IMR-90 (cell line): ENCODE data around the gene PLXNB1. TPM values are rescaled to one million over a fixed set of nuclear protein-coding genes. Genes with fewer than 3 reads are reported as not detected.

ENCODE experiments used
- ATAC-seq: fragments of 200-7000 bp; cut with Tn5 transposase; 2 replicates; pipeline ENCODE4 v1.9.1; 2020; ENCODE audit warnings: low read depth, mild to moderate bottlenecking, moderate library complexity
- BruUV-seq: library from RNA; stranded (reverse); fragments of 400-500 nt; replicated peaks from 2 replicates; lab custom pipeline; 2021; lab: Mats Ljungman, UMichigan
- CTCF ChIA-PET: fragments of 300-600 bp; formaldehyde crosslinking; extraction: SDS; loops from one replicate; lab custom pipeline; 2021; ENCODE audit warnings: antibody characterized with exemption; lab: Yijun Ruan, JAX
- POLR2A ChIA-PET: fragments of 300-600 bp; sonication (Branson Sonifier 250); formaldehyde crosslinking; loops from one replicate; lab custom pipeline; 2022; ENCODE audit warnings: antibody characterized with exemption; ENCODE audit not compliant: unreplicated experiment; lab: Charles Lee
- DNase-seq: peaks from one replicate; pipeline ENCODE4 v3.0.0; 2013
- H2AFZ ChIP-seq: replicated peaks from 2 replicates; pipeline ENCODE3; 2013; ENCODE audit warnings: low read length, mild to moderate bottlenecking; ENCODE audit not compliant: poor library complexity
- H2AK5ac ChIP-seq: 2 replicates; pipeline ENCODE4 v1.6.1; 2013; ENCODE audit warnings: low read depth, low read length, inconsistent platforms
- H2AK9ac ChIP-seq: replicated peaks from 2 replicates; pipeline ENCODE3; 2013; ENCODE audit warnings: mild to moderate bottlenecking, low read depth, low read length, moderate library complexity; ENCODE audit not compliant: poor library complexity
- H2BK120ac ChIP-seq: 2 replicates; pipeline ENCODE4 v1.6.1; 2013; ENCODE audit warnings: low read depth, low read length, inconsistent platforms
- H2BK15ac ChIP-seq: 3 replicates; pipeline ENCODE4 v1.6.1; 2013; ENCODE audit warnings: low read depth, low read length, inconsistent platforms
- H2BK20ac ChIP-seq: 2 replicates; pipeline ENCODE4 v1.6.1; 2013; ENCODE audit warnings: low read depth, mild to moderate bottlenecking, inconsistent platforms, low read length, moderate library complexity
- H2BK5ac ChIP-seq: 2 replicates; pipeline ENCODE4 v1.6.1; 2013; ENCODE audit warnings: mild to moderate bottlenecking, low read depth, low read length, inconsistent platforms; ENCODE audit not compliant: poor library complexity, severe bottlenecking
- H3K14ac ChIP-seq: replicated peaks from 2 replicates; pipeline ENCODE4 v1.6.1; 2013; ENCODE audit warnings: low read depth, low read length, inconsistent platforms
- H3K18ac ChIP-seq: 2 replicates; pipeline ENCODE4 v1.6.1; 2013; ENCODE audit warnings: low read depth, low read length, control low read depth
- H3K23ac ChIP-seq: 2 replicates; pipeline ENCODE4 v1.6.1; 2013; ENCODE audit warnings: low read depth, low read length, inconsistent platforms
- H3K27ac ChIP-seq: 2 replicates; pipeline ENCODE4 v1.5.1; 2013; ENCODE audit warnings: mild to moderate bottlenecking, control low read depth, low read length; ENCODE audit not compliant: insufficient read depth
- H3K27me3 ChIP-seq: 2 replicates; pipeline ENCODE4 v1.6.1; 2013; ENCODE audit warnings: low read length; ENCODE audit not compliant: control insufficient read depth, insufficient read depth
- H3K36me3 ChIP-seq: 2 replicates; pipeline ENCODE4 v1.6.1; 2013; ENCODE audit warnings: low read length, mixed read lengths; ENCODE audit not compliant: control insufficient read depth, insufficient read depth
- H3K4ac ChIP-seq: 2 replicates; pipeline ENCODE4 v1.6.1; 2013; ENCODE audit warnings: low read depth, low read length, inconsistent platforms
- H3K4me1 ChIP-seq: 2 replicates; pipeline ENCODE4 v1.6.1; 2013; ENCODE audit warnings: low read length, mixed read lengths; ENCODE audit not compliant: control insufficient read depth, insufficient read depth
- H3K4me2 ChIP-seq: 2 replicates; pipeline ENCODE4 v1.6.1; 2013; ENCODE audit warnings: low read depth, mild to moderate bottlenecking, control low read depth, low read length, moderate library complexity
- H3K4me3 ChIP-seq: 2 replicates; pipeline ENCODE4 v1.5.1; 2013; ENCODE audit warnings: low read depth, mild to moderate bottlenecking, control low read depth, low read length, moderate library complexity; ENCODE audit not compliant: insufficient read depth
- H3K56ac ChIP-seq: 2 replicates; pipeline ENCODE4 v1.6.1; 2013; ENCODE audit warnings: low read length, inconsistent platforms; ENCODE audit not compliant: insufficient read depth; ENCODE audit errors: extremely low read depth
- H3K79me1 ChIP-seq, 2 experiments: 2 replicates each; pipeline ENCODE4 v1.6.1; 2013; ENCODE audit warnings: low read length in 2 of 2, inconsistent platforms in 1 of 2, low read depth in 1 of 2
- H3K9ac ChIP-seq: 2 replicates; pipeline ENCODE4 v1.6.1; 2013; ENCODE audit warnings: low read depth, low read length, control low read depth
- H3K9me1 ChIP-seq: 2 replicates; pipeline ENCODE4 v1.6.1; 2013; ENCODE audit warnings: low read length, inconsistent platforms; ENCODE audit not compliant: insufficient read depth
- H3K9me3 ChIP-seq: 2 replicates; pipeline ENCODE4 v1.6.1; 2013; ENCODE audit warnings: low read length; ENCODE audit not compliant: control insufficient read depth, insufficient read depth
- H4K20me1 ChIP-seq: 2 replicates; pipeline ENCODE4 v1.6.1; 2013; ENCODE audit warnings: low read length, inconsistent platforms; ENCODE audit not compliant: insufficient read depth
- H4K5ac ChIP-seq: 2 replicates; pipeline ENCODE4 v1.6.1; 2013; ENCODE audit warnings: mild to moderate bottlenecking, low read depth, low read length, control low read depth
- H4K8ac ChIP-seq, 2 experiments: 2 replicates each; pipeline ENCODE4 v1.6.1; 2013; ENCODE audit warnings: low read depth in 2 of 2, low read length in 2 of 2, control low read depth in 1 of 2, inconsistent platforms in 1 of 2
- H4K91ac ChIP-seq: 2 replicates; pipeline ENCODE4 v1.6.1; 2013; ENCODE audit warnings: low read depth, low read length, inconsistent platforms; ENCODE audit not compliant: insufficient read depth
- BHLHE40 ChIP-seq: fragments of 150-350 bp; IDR thresholded peaks from 2 replicates; pipeline ENCODE4 v1.6.1; 2016; ENCODE audit warnings: mild to moderate bottlenecking, low read depth, low read length
- CEBPB ChIP-seq: IDR thresholded peaks from 2 replicates; pipeline ENCODE4 v1.6.1; 2012; ENCODE audit warnings: low read depth, low read length, improper control_type of control experiment
- MXI1 ChIP-seq: IDR thresholded peaks from 2 replicates; pipeline ENCODE4 v1.6.1; 2012; ENCODE audit warnings: low read depth, mild to moderate bottlenecking, low read length, moderate library complexity, borderline replicate concordance
- NFE2L2 ChIP-seq: fragments of 150-350 bp; IDR thresholded peaks from 2 replicates; pipeline ENCODE4 v1.6.1; 2016; ENCODE audit warnings: low read depth, mild to moderate bottlenecking, low read length
- RAD21 ChIP-seq: IDR thresholded peaks from 2 replicates; pipeline ENCODE4 v1.6.1; 2012; ENCODE audit warnings: low read length, improper control_type of control experiment
- RCOR1 ChIP-seq: IDR thresholded peaks from 2 replicates; pipeline ENCODE4 v1.6.1; 2012; ENCODE audit warnings: mild to moderate bottlenecking, low read length, improper control_type of control experiment; ENCODE audit not compliant: insufficient replicate concordance
- WGBS, 2 experiments: methylation state at CpG; one replicate each; pipeline versions ENCODE4 v1.1.5 to v1.1.7; 2013; ENCODE audit warnings: missing lambda C conversion rate in 2 of 2; ENCODE audit not compliant: insufficient read length in 1 of 2; ENCODE audit errors: extremely low coverage in 2 of 2; 5-methylcytosine and 5-hydroxymethylcytosine counted together
- dilution Hi-C: fragments of 300-500 bp; cut with HindIII; formaldehyde crosslinking; loops from one replicate; pipeline ENCODE4 v1.14.3; 2018; ENCODE audit warnings: low sequenced_read_pairs; ENCODE audit not compliant: unreplicated experiment
- in situ Hi-C: fragments of 300-500 bp; cut with MboI; formaldehyde crosslinking; loops from 3 replicates; pipeline ENCODE4 v1.14.3; 2019; ENCODE audit warnings: low sequenced_read_pairs, inconsistent platforms, mixed read lengths
- intact Hi-C: fragments of 100-400 bp; cut with micrococcal nuclease; formaldehyde crosslinking; loops from 2 replicates; pipeline ENCODE4 v1.10.0; 2022
- polyA plus RNA-seq, 3 experiments: library from polyadenylated mRNA; depleted of rRNA; stranded (reverse); fragments of >200 nt; gene quantifications; 2 replicates each; pipeline ENCODE4 v1.2.3, GENCODE V29; 2012; ENCODE audit warnings: low replicate concordance in 1 of 3
- total RNA-seq: library from RNA; depleted of rRNA; stranded (reverse); fragments of >200 nt; gene quantifications from 2 replicates; pipeline ENCODE4 v1.2.3, GENCODE V29; 2012

PLXNB1 gene
- total and polyA plus RNA-seq, 2 of the 4 experiments (the other 2 are of a cell fraction) = 5.2 to 25.3 TPM

DNA sequence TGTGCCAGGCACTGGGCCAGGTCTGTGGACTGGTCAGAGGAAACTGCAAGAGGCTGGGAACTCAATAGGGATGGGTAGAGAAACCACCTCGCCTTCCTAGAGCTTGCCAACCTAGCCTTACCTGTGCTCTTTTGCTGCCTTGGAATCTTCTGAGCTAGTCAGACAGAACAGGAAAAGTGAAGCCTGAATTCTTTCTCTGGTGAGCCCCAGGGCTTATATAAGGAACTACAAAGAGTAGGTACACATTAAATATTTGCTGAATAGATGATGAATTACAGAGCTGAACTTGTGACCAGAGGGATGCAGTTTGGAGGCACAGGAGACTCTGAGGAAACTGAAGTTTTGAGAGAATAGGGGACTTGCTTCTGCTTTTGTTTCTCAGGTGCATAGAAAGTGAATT is 73.5 kb downstream of the PLXNB1 start:
- no peak overlapping the region for H3K18ac ChIP-seq
- no peak overlapping the region for H3K9ac ChIP-seq
- no peaks in the 10 kb centered on the region for H3K79me1 ChIP-seq
- H2AFZ ChIP-seq = no peak overlapping the region
- dilution Hi-C loops (no loop called here), intact Hi-C loops (no loop called here), in situ Hi-C loops (no loop called here)
- no peak for TF ChIP-seq RCOR1
- TF ChIP-seq RAD21 = no peak
- TF ChIP-seq NFE2L2 = no peak
- TF ChIP-seq CEBPB = no peak
- no peak for TF ChIP-seq BHLHE40
- TF ChIP-seq MXI1 = no peak
- CTCF ChIA-PET = no interaction called here
- H3K27me3 ChIP-seq = peaks cover 40% of the 10 kb centered on the region
- no peaks in the 10 kb centered on the region for H3K4me1 ChIP-seq
- H3K27ac ChIP-seq = no peak overlapping the region
- DNase-seq (no peak), ATAC-seq (no peak)
- H3K4ac ChIP-seq = no peak overlapping the region
- no CpG with 5 or more reads among the region's 1 CpG for WGBS, 2 experiments
- no peak overlapping the region for H2AK9ac ChIP-seq
- H2BK120ac ChIP-seq = no peak overlapping the region
- no peaks in the 10 kb centered on the region for H3K9me1 ChIP-seq
- no peak overlapping the region for H3K4me3 ChIP-seq
- no peak overlapping the region for H3K23ac ChIP-seq
- H4K20me1 ChIP-seq = no peaks in the 10 kb centered on the region
- no peak overlapping the region for H2BK15ac ChIP-seq
- no peak overlapping the region for H4K5ac ChIP-seq
- BruUV-seq = no TSS peak
- H2BK20ac ChIP-seq = no peak overlapping the region
- H3K4me2 ChIP-seq = no peak overlapping the region
- H3K36me3 ChIP-seq = no peaks in the 10 kb centered on the region
- H3K9me3 ChIP-seq = peaks cover 2% of the 10 kb centered on the region
- no peak overlapping the region for H3K56ac ChIP-seq
- POLR2A ChIA-PET = no interaction called here
- H3K14ac ChIP-seq = no peak overlapping the region
- no peak overlapping the region for H2AK5ac ChIP-seq
- no peak overlapping the region for H4K91ac ChIP-seq
- H2BK5ac ChIP-seq = no peak overlapping the region
- H4K8ac ChIP-seq = no peak overlapping the region
